HL-60 (cell line): Measurements from ENCODE around the gene PPBP.
"Not testable (repeated sequence)": the region's sequence is repeated elsewhere in the genome, so short reads cannot be mapped to it uniquely, and the experiment has no call there.

Experiments used
- DNase-seq, 2 experiments: peaks; one replicate each; pipeline ENCODE4 v3.0.0-alpha.2; 2010 to 2020; ENCODE audit warnings: low read depth in 1 of 2, low spot score in 1 of 2
- H3K27ac ChIP-seq: fragments of 250-450 bp; sonication (Bioruptor Pico); replicated peaks from 2 replicates; pipeline ENCODE4 v1.5.1; 2020; ENCODE audit warnings: mild to moderate bottlenecking, moderate library complexity
- H3K27me3 ChIP-seq: fragments of 250-450 bp; sonication (Bioruptor Pico); 2 replicates; pipeline ENCODE4 v1.5.1; 2021; ENCODE audit warnings: mild to moderate bottlenecking, moderate library complexity; ENCODE audit not compliant: insufficient read depth, poor library complexity, severe bottlenecking
- H3K4me3 ChIP-seq: replicated peaks from 2 replicates; pipeline ENCODE4 v1.5.1; 2011; ENCODE audit warnings: mild to moderate bottlenecking, control low read depth, low read length; ENCODE audit not compliant: insufficient read depth
- CTCF ChIP-seq: IDR thresholded peaks from one replicate; pipeline ENCODE4 v1.5.1; 2011; ENCODE audit warnings: low read length, control low read depth, inconsistent platforms; ENCODE audit not compliant: insufficient read depth
- GABPA ChIP-seq: IDR thresholded peaks from 2 replicates; pipeline ENCODE4 v1.6.1; 2012; ENCODE audit warnings: low read depth
- POLR2AphosphoS5 ChIP-seq: IDR thresholded peaks from 2 replicates; pipeline ENCODE4 v1.6.1; 2012; ENCODE audit warnings: low read depth
- REST ChIP-seq: IDR thresholded peaks from 2 replicates; pipeline ENCODE4 v1.6.1; 2012; ENCODE audit warnings: low read depth; ENCODE audit not compliant: insufficient replicate concordance
- SPI1 ChIP-seq: IDR thresholded peaks from 2 replicates; pipeline ENCODE4 v1.6.1; 2012; ENCODE audit warnings: low read depth, mild to moderate bottlenecking, borderline replicate concordance

The PPBP gene

GRCh38 chr4:73952352-73952751 lies 35.6 kb downstream of the PPBP start:
- no peak overlapping the region for H3K4me3 ChIP-seq
- H3K27ac ChIP-seq: no peak overlapping the region
- H3K27me3 ChIP-seq: no peaks in the 10 kb centered on the region
- TF ChIP-seq POLR2AphosphoS5 (no peak), REST (no peak), CTCF (no peak), SPI1 (no peak), GABPA (no peak)
- no peak for DNase-seq

- not testable (repeated sequence) for H3K4me3 ChIP-seq, H3K27ac ChIP-seq, H3K27me3 ChIP-seq, DNase-seq
Observed at GRCh38 chr4:73950376-73950920, 37.5 kb downstream of the PPBP start.

GRCh38 chr4:73948990-73949706 lies 38.8 kb downstream of the PPBP start:
- Histone ChIP-seq H3K27ac (no peak overlapping the region), H3K27me3 (no peaks in the 10 kb centered on the region), H3K4me3 (no peak overlapping the region)
- no peak for TF ChIP-seq REST
- TF ChIP-seq CTCF: no peak
- TF ChIP-seq SPI1: no peak
- TF ChIP-seq GABPA: no peak
- no peak for TF ChIP-seq POLR2AphosphoS5
- DNase-seq: no peak

GRCh38 chr4:73948291-73948690 lies 39.7 kb downstream of the PPBP start:
- no peak overlapping the region for H3K27ac ChIP-seq
- TF ChIP-seq POLR2AphosphoS5 (no peak), GABPA (no peak), CTCF (no peak)
- no peak for DNase-seq
- no peak overlapping the region for H3K4me3 ChIP-seq
- H3K27me3 ChIP-seq: no peaks in the 10 kb centered on the region
